ENCODE data around the gene GPR78.
A peak's percentile ranks its signal among the peaks of the same experiment; 100 is the strongest.
"Not testable (repeated sequence)": the region's sequence is repeated elsewhere in the genome, so short reads cannot be mapped to it uniquely, and the experiment has no call there.

The GPR78 gene

DNA sequence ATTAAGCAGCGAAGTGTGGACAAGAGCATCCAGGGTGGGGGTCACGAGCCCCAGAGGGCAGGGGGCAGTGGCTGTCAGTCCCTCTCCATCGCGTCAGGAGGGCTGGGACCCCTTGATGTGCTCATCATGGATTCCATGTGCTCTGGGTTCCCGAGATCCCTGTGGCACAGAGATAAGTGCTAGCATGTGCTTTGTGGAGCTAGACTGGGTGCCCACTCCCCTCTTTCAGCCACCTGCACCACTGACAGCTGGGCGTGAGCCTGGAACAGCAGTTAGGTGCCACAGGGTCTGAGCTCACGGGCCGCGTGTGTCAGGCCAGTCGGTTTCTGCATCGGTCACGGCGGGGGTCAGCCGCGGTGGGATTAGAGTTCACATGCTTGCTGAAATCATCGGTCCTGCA, 36.6 kb downstream of the GPR78 start:
- no peak for DNase-seq

- DNase-seq, result no peak
These were observed 37.4 kb downstream of the GPR78 start for GRCh38 chr4:8617486-8618040.

DNA sequence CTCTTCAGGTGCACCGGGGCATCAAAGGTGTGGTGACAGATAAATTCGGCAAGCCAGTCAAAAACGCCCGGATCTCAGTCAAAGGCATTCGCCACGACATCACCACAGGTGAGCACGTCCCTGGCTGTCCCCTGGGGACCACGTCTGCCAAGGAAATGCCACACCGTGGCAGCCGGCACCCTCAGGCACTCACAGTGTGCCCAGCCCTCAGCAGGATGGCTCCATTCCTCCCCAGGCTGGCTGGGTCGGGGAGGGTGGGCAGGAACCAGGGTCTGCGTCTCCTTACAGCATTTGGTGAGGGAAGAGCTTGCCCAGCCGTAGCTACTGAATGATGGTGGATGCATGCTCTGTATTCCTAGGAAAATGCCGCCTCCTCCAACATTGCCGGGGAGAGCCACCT, 38.2 kb downstream of the GPR78 start:
- DNase-seq, result no peak

- no peak for DNase-seq
These were observed 38.9 kb downstream of the GPR78 start for GRCh38 chr4:8618961-8619720.

- DNase-seq, result peak in 1 of 14 donors; percentile 4
These were observed 40.9 kb downstream of the GPR78 start for GRCh38 chr4:8621135-8621534.

- DNase-seq, result not testable (repeated sequence)
These were observed 44.5 kb downstream of the GPR78 start for GRCh38 chr4:8624601-8625272.

DNA sequence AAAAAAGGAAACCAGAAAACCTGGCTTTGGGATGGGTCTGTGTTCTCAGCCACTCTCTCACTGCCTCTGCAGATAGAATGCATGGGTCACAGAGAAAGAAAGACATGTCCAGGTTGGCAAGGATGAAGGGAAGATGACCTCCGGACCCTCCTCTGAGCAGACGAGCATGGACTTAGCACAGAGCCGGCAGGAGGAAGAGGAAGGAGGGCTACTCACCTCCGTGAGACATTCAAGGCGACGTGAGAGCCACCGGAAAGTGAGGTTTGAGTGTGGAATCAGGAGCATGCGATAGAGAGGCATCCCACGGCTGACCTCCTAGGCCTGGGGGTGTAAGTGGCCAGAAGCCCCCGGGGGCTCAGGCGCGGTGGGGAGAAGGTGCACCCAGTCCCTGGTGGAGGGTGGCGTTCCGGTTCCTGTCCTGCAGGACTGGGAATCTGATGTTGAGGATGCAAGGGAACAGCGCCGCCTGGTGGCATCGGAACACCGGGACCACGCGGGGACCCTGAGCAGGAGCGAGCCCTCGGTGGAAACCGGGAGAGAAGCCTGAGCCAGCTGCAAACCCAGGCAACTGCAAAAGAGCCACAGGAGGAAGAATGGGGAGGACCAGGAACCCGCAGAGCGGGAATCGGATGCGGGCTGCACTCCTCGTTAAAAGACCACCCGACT, 50.2 kb downstream of the GPR78 start:
- DNase-seq, result not testable (repeated sequence)

- not testable (repeated sequence) for DNase-seq
These were observed 51.7 kb downstream of the GPR78 start for GRCh38 chr4:8631896-8632295.

DNA sequence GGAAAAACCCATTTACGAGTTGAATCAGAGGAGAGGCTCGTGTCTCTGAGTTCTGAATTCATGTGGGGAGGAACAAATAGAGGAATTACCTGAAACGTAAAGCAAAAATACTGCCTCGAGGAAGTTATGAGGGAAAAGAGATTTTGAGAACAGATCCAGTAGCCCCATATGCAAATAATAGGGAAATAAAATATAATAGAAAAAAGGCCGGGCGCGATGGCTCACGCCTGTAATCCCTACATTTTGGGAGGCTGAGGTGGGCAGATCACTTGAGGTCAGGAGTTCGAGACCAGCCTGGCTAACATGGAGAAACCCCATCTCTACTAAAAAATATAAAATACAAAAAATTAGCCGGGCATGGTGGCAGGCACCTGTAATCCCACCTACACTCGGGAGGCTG, 54.6 kb downstream of the GPR78 start:
- not testable (repeated sequence) for DNase-seq

DNA sequence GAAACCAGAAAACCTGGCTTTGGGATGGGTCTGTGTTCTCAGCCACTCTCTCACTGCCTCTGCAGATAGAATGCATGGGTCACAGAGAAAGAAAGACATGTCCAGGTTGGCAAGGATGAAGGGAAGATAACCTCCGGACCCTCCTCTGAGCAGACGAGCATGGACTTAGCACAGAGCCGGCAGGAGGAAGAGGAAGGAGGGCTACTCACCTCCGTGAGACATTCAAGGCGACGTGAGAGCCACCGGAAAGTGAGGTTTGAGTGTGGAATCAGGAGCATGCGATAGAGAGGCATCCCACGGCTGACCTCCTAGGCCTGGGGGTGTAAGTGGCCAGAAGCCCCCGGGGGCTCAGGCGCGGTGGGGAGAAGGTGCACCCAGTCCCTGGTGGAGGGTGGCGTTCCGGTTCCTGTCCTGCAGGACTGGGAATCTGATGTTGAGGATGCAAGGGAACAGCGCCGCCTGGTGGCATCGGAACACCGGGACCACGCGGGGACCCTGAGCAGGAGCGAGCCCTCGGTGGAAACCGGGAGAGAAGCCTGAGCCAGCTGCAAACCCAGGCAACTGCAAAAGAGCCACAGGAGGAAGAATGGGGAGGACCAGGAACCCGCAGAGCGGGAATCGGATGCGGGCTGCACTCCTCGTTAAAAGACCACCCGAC, 55.8 kb downstream of the GPR78 start:
- DNase-seq, result not testable (repeated sequence)
